Measurements from ENCODE around the gene FRMD4B.

FRMD4B gene

GRCh38 chr3:69197455-69197854 is 188.4 kb downstream of the FRMD4B start:
- no peak for TF ChIP-seq CTCF (IDR thresholded peaks at IDR 0.05; ENCODE audit: borderline replicate concordance, control extremely low read depth, extremely low read depth, insufficient read depth, missing control alignments)
- in situ Hi-C loops (cut with MboI; ENCODE audit: low sequenced_read_pairs, unreplicated experiment), result no loop called here
- DNase-seq (ENCODE audit: low spot score), result no peak

- no peak for TF ChIP-seq CTCF (IDR thresholded peaks at IDR 0.05; ENCODE audit: borderline replicate concordance, control extremely low read depth, extremely low read depth, insufficient read depth, missing control alignments)
- no peak for DNase-seq (ENCODE audit: low spot score)
- in situ Hi-C loops (cut with MboI; ENCODE audit: low sequenced_read_pairs, unreplicated experiment), result no loop called here
These were observed 189.0 kb downstream of the FRMD4B start for GRCh38 chr3:69196876-69197275.

- TF ChIP-seq CTCF (IDR thresholded peaks at IDR 0.05; ENCODE audit: borderline replicate concordance, control extremely low read depth, extremely low read depth, insufficient read depth, missing control alignments), result no peak
- no peak for DNase-seq (ENCODE audit: low spot score)
- in situ Hi-C loops (cut with MboI; ENCODE audit: low sequenced_read_pairs, unreplicated experiment), result no loop called here
These were observed 191.3 kb downstream of the FRMD4B start for GRCh38 chr3:69194431-69195165.

GRCh38 chr3:69193749-69194148 is 192.1 kb downstream of the FRMD4B start:
- TF ChIP-seq CTCF (IDR thresholded peaks at IDR 0.05; ENCODE audit: borderline replicate concordance, control extremely low read depth, extremely low read depth, insufficient read depth, missing control alignments), result no peak
- in situ Hi-C loops (cut with MboI; ENCODE audit: low sequenced_read_pairs, unreplicated experiment), result no loop called here
- DNase-seq (ENCODE audit: low spot score), result no peak

- TF ChIP-seq CTCF (IDR thresholded peaks at IDR 0.05; ENCODE audit: borderline replicate concordance, control extremely low read depth, extremely low read depth, insufficient read depth, missing control alignments), result no peak
- no peak for DNase-seq (ENCODE audit: low spot score)
- in situ Hi-C loops (cut with MboI; ENCODE audit: low sequenced_read_pairs, unreplicated experiment), result no loop called here
These were observed 194.4 kb downstream of the FRMD4B start for GRCh38 chr3:69191516-69191915.

GRCh38 chr3:69189487-69189886 is 196.4 kb downstream of the FRMD4B start:
- in situ Hi-C loops (cut with MboI; ENCODE audit: low sequenced_read_pairs, unreplicated experiment), result no loop called here
- TF ChIP-seq CTCF (IDR thresholded peaks at IDR 0.05; ENCODE audit: borderline replicate concordance, control extremely low read depth, extremely low read depth, insufficient read depth, missing control alignments), result no peak
- no peak for DNase-seq (ENCODE audit: low spot score)
